GM04504 (cell line): ENCODE data around the gene LRRC45.
A peak's percentile ranks its signal among the peaks of the same experiment; 100 is the strongest.

ENCODE experiments used
- DNase-seq: peaks from one replicate; pipeline ENCODE4 v3.0.0-alpha.2; 2012; ENCODE audit warnings: low read depth

LRRC45 gene

GRCh38 chr17:81994593-81995462 lies 28.3 kb upstream of the LRRC45 start:
- no peak for DNase-seq

- DNase-seq: no peak
These were observed 27.5 kb upstream of the LRRC45 start for GRCh38 chr17:81995463-81996231.

GRCh38 chr17:81996232-81996756 lies 26.8 kb upstream of the LRRC45 start:
- DNase-seq: no peak

- no peak for DNase-seq
These were observed 26.2 kb upstream of the LRRC45 start for GRCh38 chr17:81996757-81997441.

GRCh38 chr17:81998212-81998611 lies 24.9 kb upstream of the LRRC45 start:
- DNase-seq: no peak

GRCh38 chr17:81998691-81999438 lies 24.2 kb upstream of the LRRC45 start:
- no peak for DNase-seq

- DNase-seq: no peak
These were observed 23.5 kb upstream of the LRRC45 start for GRCh38 chr17:81999587-81999975.

- DNase-seq: no peak
These were observed 22.9 kb upstream of the LRRC45 start for GRCh38 chr17:81999976-82000802.

- DNase-seq: no peak
These were observed 22.1 kb upstream of the LRRC45 start for GRCh38 chr17:82000803-82001570.

- no peak for DNase-seq
These were observed 21.5 kb upstream of the LRRC45 start for GRCh38 chr17:82001571-82002056.

- peak; percentile 92 for DNase-seq
These were observed 19.4 kb upstream of the LRRC45 start for GRCh38 chr17:82003411-82004381.

- no peak for DNase-seq
These were observed 18.3 kb upstream of the LRRC45 start for GRCh38 chr17:82004517-82005455.

GRCh38 chr17:82005701-82006348 lies 17.3 kb upstream of the LRRC45 start:
- DNase-seq: no peak

GRCh38 chr17:82006468-82007227 lies 16.5 kb upstream of the LRRC45 start:
- DNase-seq: no peak

- DNase-seq: no peak
These were observed 15.9 kb upstream of the LRRC45 start for GRCh38 chr17:82007228-82007494.

GRCh38 chr17:82007495-82008257 lies 15.4 kb upstream of the LRRC45 start:
- no peak for DNase-seq
